CD4-positive, alpha-beta T cell (primary cell): ENCODE data around the gene DEPDC5. TPM values are rescaled to one million over a fixed set of nuclear protein-coding genes. Genes with fewer than 3 reads are reported as not detected.

Experiments used
- ATAC-seq: fragments of 200-7000 bp; cut with Tn5 transposase; one replicate; pipeline ENCODE4 v1.10.0; 2022; ENCODE audit warnings: mild to moderate bottlenecking; ENCODE audit not compliant: poor library complexity
- CTCF ChIA-PET: fragments of 350-600 bp; sonication (Branson Sonifier 250); formaldehyde crosslinking; loops from one replicate; lab custom pipeline; 2021; ENCODE audit warnings: antibody characterized with exemption, inconsistent platforms; lab: Charles Lee
- POLR2A ChIA-PET: fragments of 350-600 bp; sonication (Branson Sonifier 250); formaldehyde crosslinking; loops from one replicate; lab custom pipeline; 2021; ENCODE audit warnings: antibody characterized with exemption, inconsistent platforms; lab: Charles Lee
- DNase-seq, 14 experiments: peaks; one replicate each; pipeline ENCODE4 v3.0.0-alpha.2; 2013 to 2020; ENCODE audit warnings: mixed read lengths in 2 of 14
- H3K27ac ChIP-seq, 2 donors: one replicate each; pipeline versions ENCODE4 v1.5.1 to v1.7.0; 2013; ENCODE audit warnings: low read length in 2 of 2, low read depth in 1 of 2, mild to moderate bottlenecking in 1 of 2
- H3K27me3 ChIP-seq, 2 experiments: 1 replicate in 1 of 2; 2 replicates in 1 of 2; pipeline versions ENCODE4 v1.6.1 to v1.7.0; 2013; ENCODE audit warnings: low read length in 2 of 2, control low read depth in 1 of 2, mild to moderate bottlenecking in 1 of 2, moderate library complexity in 1 of 2; ENCODE audit not compliant: insufficient read depth in 2 of 2, control insufficient read depth in 1 of 2
- H3K36me3 ChIP-seq: one replicate; pipeline ENCODE4 v1.6.1; 2013; ENCODE audit warnings: low read length, control low read depth; ENCODE audit not compliant: insufficient read depth
- H3K4me1 ChIP-seq: one replicate; pipeline ENCODE4 v1.6.1; 2013; ENCODE audit warnings: low read length, control low read depth; ENCODE audit not compliant: insufficient read depth
- H3K4me3 ChIP-seq: one replicate; pipeline ENCODE4 v1.5.1; 2013; ENCODE audit warnings: mild to moderate bottlenecking, low read length, moderate library complexity
- H3K9me3 ChIP-seq, 2 experiments: 1 replicate in 1 of 2; 2 replicates in 1 of 2; pipeline versions ENCODE4 v1.6.1 to v1.7.0; 2013; ENCODE audit warnings: low read length in 2 of 2, mild to moderate bottlenecking in 2 of 2, control low read depth in 1 of 2, moderate library complexity in 1 of 2; ENCODE audit not compliant: control insufficient read depth in 1 of 2, insufficient read depth in 1 of 2
- H3K27ac Mint-ChIP-seq: one replicate; pipeline ENCODE4 v1.8.0; 2020; ENCODE audit warnings: mixed read lengths
- H3K27me3 Mint-ChIP-seq: one replicate; pipeline ENCODE4 v1.8.0; 2021; ENCODE audit warnings: mixed read lengths
- H3K36me3 Mint-ChIP-seq: one replicate; pipeline ENCODE4 v1.8.0; 2021; ENCODE audit warnings: low read depth, mixed read lengths
- H3K4me1 Mint-ChIP-seq: one replicate; pipeline ENCODE4 v1.8.0; 2021; ENCODE audit warnings: low read depth, mixed read lengths
- H3K4me3 Mint-ChIP-seq: one replicate; pipeline ENCODE4 v1.8.0; 2020; ENCODE audit warnings: mild to moderate bottlenecking, mixed read lengths
- H3K9me3 Mint-ChIP-seq: one replicate; pipeline ENCODE4 v1.8.0; 2020; ENCODE audit warnings: mixed read lengths
- intact Hi-C, 2 experiments: fragments of 100-400 bp; cut with DNase I in 1 of 2; cut with micrococcal nuclease in 1 of 2; formaldehyde crosslinking; loops; one replicate each; pipeline versions ENCODE4 v1.15.1 to v1.9.0; 2023 to 2025; cut with DNase I, micrococcal nuclease
- total RNA-seq, 174 experiments: library from RNA in 2 of 174; stranded (reverse) in 2 of 174; gene quantifications; one replicate each; pipeline ENCODE4 v1.2.3 and lab custom pipeline; 2021 to 2026
- TF ChIP-seq, protein P1 (sequence below): fragments of 200-600 bp; IDR thresholded peaks from one replicate; pipeline ENCODE4 v1.8.0; 2022; ENCODE audit warnings: antibody characterized with exemption, mild to moderate bottlenecking

The DEPDC5 gene
- total RNA-seq, 2 experiments from 2014 or later = 32.9 to 36.6 TPM

DNA sequence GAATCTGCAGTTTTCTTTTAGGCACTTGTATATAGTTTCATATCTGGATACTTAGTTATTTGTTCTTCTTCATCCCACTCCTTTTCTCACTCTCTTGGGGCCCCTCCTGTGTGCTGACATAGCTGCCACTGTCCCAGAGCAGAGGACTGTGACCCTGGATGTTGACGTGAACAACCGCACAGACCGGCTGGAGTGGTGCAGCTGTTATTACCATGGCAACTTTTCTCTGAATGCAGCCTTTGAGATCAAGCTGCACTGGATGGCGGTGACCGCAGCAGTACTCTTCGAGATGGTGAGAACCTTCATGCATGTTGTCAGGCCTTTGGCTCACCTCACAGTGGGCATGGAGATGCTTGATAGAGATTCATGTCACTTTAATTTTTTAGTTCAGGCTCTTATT is 139.6 kb downstream of the DEPDC5 start:
- Histone ChIP-seq H3K36me3 (peaks cover 41% of the 10 kb centered on the region), H3K4me3 (no peak overlapping the region), H3K9me3 (no peaks in the 10 kb centered on the region), H3K4me1 (no peaks in the 10 kb centered on the region), H3K27me3 (no peaks in the 10 kb centered on the region), H3K27ac (no peak overlapping the region)
- H3K27me3 Mint-ChIP-seq = no peaks in the 10 kb centered on the region
- peaks cover 59% of the 10 kb centered on the region for H3K36me3 Mint-ChIP-seq
- ChIA-PET CTCF (no interaction called here), POLR2A (no interaction called here)
- DNase-seq (no peak), ATAC-seq (no peak)
- H3K4me3 Mint-ChIP-seq = no peak overlapping the region
- no peak overlapping the region for H3K27ac Mint-ChIP-seq
- TF ChIP-seq, protein P1, sequence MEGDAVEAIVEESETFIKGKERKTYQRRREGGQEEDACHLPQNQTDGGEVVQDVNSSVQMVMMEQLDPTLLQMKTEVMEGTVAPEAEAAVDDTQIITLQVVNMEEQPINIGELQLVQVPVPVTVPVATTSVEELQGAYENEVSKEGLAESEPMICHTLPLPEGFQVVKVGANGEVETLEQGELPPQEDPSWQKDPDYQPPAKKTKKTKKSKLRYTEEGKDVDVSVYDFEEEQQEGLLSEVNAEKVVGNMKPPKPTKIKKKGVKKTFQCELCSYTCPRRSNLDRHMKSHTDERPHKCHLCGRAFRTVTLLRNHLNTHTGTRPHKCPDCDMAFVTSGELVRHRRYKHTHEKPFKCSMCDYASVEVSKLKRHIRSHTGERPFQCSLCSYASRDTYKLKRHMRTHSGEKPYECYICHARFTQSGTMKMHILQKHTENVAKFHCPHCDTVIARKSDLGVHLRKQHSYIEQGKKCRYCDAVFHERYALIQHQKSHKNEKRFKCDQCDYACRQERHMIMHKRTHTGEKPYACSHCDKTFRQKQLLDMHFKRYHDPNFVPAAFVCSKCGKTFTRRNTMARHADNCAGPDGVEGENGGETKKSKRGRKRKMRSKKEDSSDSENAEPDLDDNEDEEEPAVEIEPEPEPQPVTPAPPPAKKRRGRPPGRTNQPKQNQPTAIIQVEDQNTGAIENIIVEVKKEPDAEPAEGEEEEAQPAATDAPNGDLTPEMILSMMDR = no peak
- H3K9me3 Mint-ChIP-seq = no peaks in the 10 kb centered on the region
- no peaks in the 10 kb centered on the region for H3K4me1 Mint-ChIP-seq
- intact Hi-C loops = no loop called here

GRCh38 chr22:31895411-31896123 is 141.7 kb downstream of the DEPDC5 start:
- H3K4me3 Mint-ChIP-seq = no peak overlapping the region
- H3K27me3 Mint-ChIP-seq = no peaks in the 10 kb centered on the region
- POLR2A ChIA-PET = no interaction called here
- intact Hi-C loops = no loop called here
- no peaks in the 10 kb centered on the region for H3K4me1 ChIP-seq
- DNase-seq = no peak
- no peaks in the 10 kb centered on the region for H3K27me3 ChIP-seq
- no peaks in the 10 kb centered on the region for H3K4me1 Mint-ChIP-seq
- no peak overlapping the region for H3K4me3 ChIP-seq
- no peaks in the 10 kb centered on the region for H3K9me3 Mint-ChIP-seq
- CTCF ChIA-PET = no interaction called here
- ATAC-seq = no peak
- TF ChIP-seq, protein P1 = no peak
- no peak overlapping the region for H3K27ac ChIP-seq
- H3K9me3 ChIP-seq = no peaks in the 10 kb centered on the region
- H3K36me3 Mint-ChIP-seq = peaks cover 47% of the 10 kb centered on the region
- H3K27ac Mint-ChIP-seq = no peak overlapping the region
- peaks cover 44% of the 10 kb centered on the region for H3K36me3 ChIP-seq

DNA sequence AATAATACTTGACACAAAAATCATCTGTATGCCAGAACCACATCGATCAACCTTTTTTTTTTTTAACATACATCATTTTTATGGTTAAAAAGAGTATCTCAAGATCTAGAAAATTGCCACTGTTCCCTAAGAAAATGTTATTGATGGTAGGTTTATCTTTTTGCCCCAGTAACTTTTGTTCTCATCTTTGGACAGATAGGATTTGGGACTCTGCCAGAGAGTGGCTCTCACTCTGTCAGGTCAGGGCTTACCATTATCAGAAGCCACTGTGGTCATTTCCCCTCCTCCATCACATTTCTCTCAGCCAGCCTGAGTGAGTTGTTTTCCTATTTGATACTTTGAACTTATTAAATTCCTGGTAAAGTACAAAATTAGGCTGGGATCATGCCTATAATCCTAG is 142.7 kb downstream of the DEPDC5 start:
- Mint-ChIP-seq H3K4me3 (no peak overlapping the region), H3K27me3 (no peaks in the 10 kb centered on the region), H3K9me3 (no peaks in the 10 kb centered on the region), H3K27ac (no peak overlapping the region), H3K36me3 (peaks cover 45% of the 10 kb centered on the region), H3K4me1 (no peaks in the 10 kb centered on the region)
- no peaks in the 10 kb centered on the region for H3K27me3 ChIP-seq
- H3K4me1 ChIP-seq = no peaks in the 10 kb centered on the region
- no peak for ATAC-seq
- H3K4me3 ChIP-seq = no peak overlapping the region
- ChIA-PET POLR2A (no interaction called here), CTCF (no interaction called here)
- no peak for DNase-seq
- H3K36me3 ChIP-seq = peaks cover 42% of the 10 kb centered on the region
- intact Hi-C loops = no loop called here
- TF ChIP-seq, protein P1 = no peak
- H3K27ac ChIP-seq = no peak overlapping the region
- H3K9me3 ChIP-seq = no peaks in the 10 kb centered on the region
